Aorta (tissue), 5 donors: ENCODE measurements around the gene CNDP1. TPM values are rescaled to one million over a fixed set of nuclear protein-coding genes. Genes with fewer than 3 reads are reported as not detected.

Source experiments
- ATAC-seq: fragments of 200-7000 bp; cut with Tn5 transposase; one replicate; pipeline ENCODE4 v1.9.1; 2022; ENCODE audit warnings: moderate library complexity; ENCODE audit not compliant: low FRiP score
- DNase-seq, 2 donors: peaks; one replicate each; pipeline ENCODE4 v3.0.0-alpha.2; 2020
- H3K27ac ChIP-seq, 2 donors: one replicate each; pipeline ENCODE4 v1.5.1; 2013; ENCODE audit warnings: low read length in 2 of 2, mild to moderate bottlenecking in 2 of 2, moderate library complexity in 2 of 2, control low read depth in 1 of 2, inconsistent platforms in 1 of 2, low read depth in 1 of 2
- H3K27me3 ChIP-seq, 2 donors: one replicate each; pipeline ENCODE4 v1.6.1; 2013; ENCODE audit warnings: control low read depth in 1 of 2, low read length in 1 of 2, mild to moderate bottlenecking in 1 of 2, moderate library complexity in 1 of 2; ENCODE audit not compliant: insufficient read depth in 2 of 2, control insufficient read depth in 1 of 2
- H3K36me3 ChIP-seq, 2 donors: one replicate each; pipeline ENCODE4 v1.6.1; 2013; ENCODE audit warnings: control low read depth in 1 of 2, low read length in 1 of 2, mild to moderate bottlenecking in 1 of 2; ENCODE audit not compliant: insufficient read depth in 2 of 2, control insufficient read depth in 1 of 2
- H3K4me1 ChIP-seq, 2 donors: one replicate each; pipeline ENCODE4 v1.6.1; 2013; ENCODE audit warnings: low read length in 2 of 2, control low read depth in 1 of 2, mild to moderate bottlenecking in 1 of 2, moderate library complexity in 1 of 2; ENCODE audit not compliant: insufficient read depth in 2 of 2, control insufficient read depth in 1 of 2
- H3K4me3 ChIP-seq, 2 donors: one replicate each; pipeline ENCODE4 v1.5.1; 2013; ENCODE audit warnings: low read length in 2 of 2, control low read depth in 1 of 2, mild to moderate bottlenecking in 1 of 2
- H3K9me3 ChIP-seq: one replicate; pipeline ENCODE4 v1.6.1; 2013; ENCODE audit warnings: mild to moderate bottlenecking, low read length; ENCODE audit not compliant: control insufficient read depth
- WGBS, 2 donors: extraction: QIAGEN DNeasy Blood & Tissue Kit; methylation state at CpG; one replicate each; pipeline ENCODE4 v1.1.7; 2013; 5-methylcytosine and 5-hydroxymethylcytosine counted together
- intact Hi-C, 2 donors: fragments of 100-400 bp; cut with DNase I; formaldehyde crosslinking; loops; one replicate each; pipeline versions ENCODE4 v1.14.2 to v1.15.0; 2022
- polyA plus RNA-seq, 2 donors: library from polyadenylated mRNA; stranded (reverse); fragments of 200-250 nt; gene quantifications; one replicate each; pipeline ENCODE4 v1.2.3, GENCODE V29; 2013
- total RNA-seq, 2 donors: library from RNA; stranded (reverse); fragmentation: NEBNext Ultra II Directional; extraction: Animal tissue kit (Norgen Biotek cat#: 25700); gene quantifications; one replicate each; pipeline ENCODE4 v1.2.1, GENCODE V29; 2021
- donor health status: healthy with polysubstance abuse.
- donor health status: Bipolar disorder and iron deficiency.
- donor health status: DM: no; HTN: no; CAD: no.
- donor health status: DM: no; HTN: no; CAD: no.
- donor health status: DM: yes; HTN: yes; CAD: no.

Gene CNDP1
- total and polyA plus RNA-seq, 4 donors: 0.49 to 5.4 TPM; not detected in 2

DNA sequence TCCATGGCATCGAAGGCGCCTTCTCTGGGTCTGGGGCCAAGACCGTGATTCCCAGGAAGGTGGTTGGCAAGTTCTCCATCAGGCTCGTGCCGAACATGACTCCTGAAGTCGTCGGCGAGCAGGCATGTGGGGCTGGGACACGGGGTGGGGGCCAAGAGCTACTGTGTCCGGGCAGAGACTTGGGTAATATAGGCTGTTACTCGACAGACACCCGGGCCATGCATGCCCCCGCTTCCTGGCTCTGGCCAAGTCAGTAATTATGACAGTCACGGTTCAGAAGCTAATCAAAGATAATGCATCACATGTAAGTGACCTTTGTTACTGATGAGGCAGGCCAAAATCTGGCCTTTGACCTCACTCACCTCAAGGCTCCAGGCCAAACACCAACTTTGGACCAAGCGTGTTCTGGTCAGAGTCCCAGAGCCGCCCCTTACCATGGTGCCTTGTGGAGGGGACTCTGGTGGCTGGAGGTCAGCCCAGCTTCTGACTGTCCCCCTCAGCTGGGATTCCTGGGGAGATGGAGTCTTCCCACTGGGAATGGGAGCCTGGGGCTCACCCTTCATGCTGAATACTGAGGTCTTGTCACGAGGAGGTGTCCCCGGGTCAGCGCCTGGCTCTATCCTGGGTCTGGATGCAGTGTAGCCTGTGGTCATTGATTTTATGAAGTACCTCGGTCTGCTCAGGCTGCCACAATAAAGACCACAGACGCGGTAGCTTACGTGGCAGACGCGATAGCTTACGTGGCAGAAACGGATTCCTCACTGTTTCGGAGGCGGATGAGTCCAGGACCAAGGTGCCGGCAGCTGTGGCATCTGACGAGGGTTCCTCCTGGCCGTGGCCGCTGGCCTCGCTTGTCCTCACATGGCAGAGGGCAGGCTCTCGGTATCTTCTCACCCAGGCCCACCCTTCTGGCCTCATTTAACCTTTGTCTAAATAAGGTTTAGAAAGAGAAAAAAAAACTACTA is 17.7 kb upstream of the CNDP1 start:
- Histone ChIP-seq H3K27ac (no peak overlapping the region), H3K27me3 (no peaks in the 10 kb centered on the region), H3K4me3 (no peak overlapping the region), H3K4me1 (no peaks in the 10 kb centered on the region), H3K36me3 (peaks cover 0 to 22% of the 10 kb centered on the region in 2 donors), H3K9me3 (no peaks in the 10 kb centered on the region)
- WGBS, 2 donors: 92% methylated on average over 35 of the region's 35 CpGs
- DNase-seq (no peak), ATAC-seq (no peak)
- intact Hi-C loops: no loop called here

DNA sequence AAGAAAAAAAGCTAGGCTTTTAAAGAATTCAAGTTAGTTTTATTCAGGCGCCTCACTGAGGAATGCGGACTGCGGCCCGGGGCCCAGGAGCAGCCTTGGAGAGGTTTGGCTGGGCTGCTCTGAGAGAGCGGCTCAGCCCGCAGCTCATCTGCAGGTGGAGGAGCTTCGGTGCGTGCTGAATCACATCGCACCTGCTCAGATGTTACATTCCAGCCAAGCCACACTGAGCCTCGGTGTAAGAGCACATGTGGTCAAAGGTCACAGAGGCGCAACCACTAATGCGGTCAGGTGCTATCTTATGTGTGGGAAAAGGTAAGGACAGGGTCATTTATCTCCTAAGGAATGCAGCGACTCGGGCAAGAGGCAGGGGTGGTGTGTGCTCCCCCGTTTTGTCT is 17.1 kb upstream of the CNDP1 start:
- no peak overlapping the region for H3K4me3 ChIP-seq
- no peaks in the 10 kb centered on the region for H3K4me1 ChIP-seq
- intact Hi-C loops: no loop called here
- H3K36me3 ChIP-seq: peaks cover 0 to 19% of the 10 kb centered on the region in 2 donors
- DNase-seq (no peak), ATAC-seq (no peak)
- 80 to 83% methylated on average over 15 of the region's 15 CpGs for WGBS, 2 donors
- H3K9me3 ChIP-seq: no peaks in the 10 kb centered on the region
- no peak overlapping the region for H3K27ac ChIP-seq
- H3K27me3 ChIP-seq: no peaks in the 10 kb centered on the region

DNA sequence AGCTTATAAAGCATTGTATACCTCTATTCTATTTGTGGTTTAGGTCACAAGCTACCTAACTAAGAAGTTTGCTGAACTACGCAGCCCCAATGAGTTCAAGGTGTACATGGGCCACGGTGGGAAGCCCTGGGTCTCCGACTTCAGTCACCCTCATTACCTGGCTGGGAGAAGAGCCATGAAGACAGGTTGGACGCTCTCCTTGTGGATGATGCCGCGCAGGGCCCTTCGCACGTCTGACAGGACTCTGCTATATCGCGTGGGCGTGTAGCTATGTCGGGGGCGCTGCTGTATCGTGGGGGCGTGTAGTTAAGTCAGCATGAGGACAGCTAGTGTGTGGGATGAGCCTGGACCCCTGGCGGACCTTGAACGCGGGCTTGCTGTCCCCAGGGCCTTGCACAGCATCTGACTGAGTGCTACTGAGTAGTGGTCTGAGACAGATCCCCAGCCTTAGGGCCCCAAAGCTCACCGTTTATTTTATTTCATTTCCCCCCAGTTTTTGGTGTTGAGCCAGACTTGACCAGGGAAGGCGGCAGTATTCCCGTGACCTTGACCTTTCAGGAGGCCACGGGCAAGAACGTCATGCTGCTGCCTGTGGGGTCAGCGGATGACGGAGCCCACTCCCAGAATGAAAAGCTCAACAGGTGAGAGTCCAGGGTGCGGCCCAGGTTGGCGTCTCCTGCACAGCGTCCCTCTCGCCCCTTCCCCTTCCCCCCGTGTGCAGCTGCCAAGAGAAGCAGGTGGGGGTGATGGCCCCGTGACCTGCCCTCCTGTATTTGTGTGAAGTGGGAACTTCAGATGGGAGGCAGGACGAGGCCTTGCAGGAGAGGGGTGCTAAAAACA is 15.6 kb upstream of the CNDP1 start:
- Histone ChIP-seq H3K27me3 (no peaks in the 10 kb centered on the region), H3K36me3 (peaks cover 0 to 13% of the 10 kb centered on the region in 2 donors), H3K27ac (no peak overlapping the region), H3K4me3 (no peak overlapping the region), H3K4me1 (no peaks in the 10 kb centered on the region), H3K9me3 (no peaks in the 10 kb centered on the region)
- ATAC-seq (no peak), DNase-seq (no peak)
- 84% methylated on average over 32 of the region's 32 CpGs for WGBS, 2 donors
- intact Hi-C loops: loop anchor here in 1 of 2 donors (1.0 kb wide), 1 partner anchor 23 kb away; no protein-coding TSS in a partner anchor

DNA sequence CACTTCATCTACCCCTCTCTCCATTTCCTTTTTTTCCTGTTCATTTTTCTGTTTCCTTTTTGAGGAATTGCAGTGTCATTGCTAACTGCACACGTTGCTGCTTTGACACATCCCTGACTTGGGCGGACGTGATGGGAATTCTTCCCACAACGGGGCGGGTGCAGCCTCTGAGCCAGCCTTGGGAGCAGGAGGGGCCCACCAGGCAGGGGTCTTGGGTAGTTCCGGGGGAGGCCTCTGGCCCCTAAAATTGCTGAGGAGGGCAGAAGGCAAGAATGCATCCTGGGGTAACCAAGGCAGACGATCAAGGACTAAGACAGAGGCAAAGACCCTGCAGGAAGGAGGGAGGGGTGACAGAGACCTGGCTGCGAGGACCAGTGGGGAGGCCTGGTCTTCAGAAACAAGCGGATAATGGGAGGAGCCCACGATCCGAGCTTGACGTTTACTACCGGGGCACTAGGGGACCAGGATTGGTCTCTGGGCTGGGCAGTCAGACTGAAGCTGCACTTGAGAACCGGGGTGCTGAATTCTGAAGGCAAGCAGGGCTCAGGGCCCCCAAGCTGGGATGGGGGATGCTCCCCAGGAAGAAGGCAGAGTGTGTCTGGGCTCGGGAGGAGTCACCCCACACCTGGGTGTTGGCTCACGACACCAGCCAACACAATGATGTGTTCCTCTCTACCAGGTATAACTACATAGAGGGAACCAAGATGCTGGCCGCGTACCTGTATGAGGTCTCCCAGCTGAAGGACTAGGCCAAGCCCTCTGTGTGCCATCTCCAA is 14.8 kb upstream of the CNDP1 start:
- H3K4me3 ChIP-seq: no peak overlapping the region
- intact Hi-C loops: loop anchor here in 1 of 2 donors (1.0 kb wide), 1 partner anchor 22 kb away; no protein-coding TSS in a partner anchor
- no peak for DNase-seq
- H3K4me1 ChIP-seq: no peaks in the 10 kb centered on the region
- H3K27me3 ChIP-seq: no peaks in the 10 kb centered on the region
- H3K36me3 ChIP-seq: peaks cover 0 to 13% of the 10 kb centered on the region in 2 donors
- no peaks in the 10 kb centered on the region for H3K9me3 ChIP-seq
- ATAC-seq: no peak
- no peak overlapping the region for H3K27ac ChIP-seq
- WGBS, 2 donors: 90 to 92% methylated on average over 18 of the region's 18 CpGs

DNA sequence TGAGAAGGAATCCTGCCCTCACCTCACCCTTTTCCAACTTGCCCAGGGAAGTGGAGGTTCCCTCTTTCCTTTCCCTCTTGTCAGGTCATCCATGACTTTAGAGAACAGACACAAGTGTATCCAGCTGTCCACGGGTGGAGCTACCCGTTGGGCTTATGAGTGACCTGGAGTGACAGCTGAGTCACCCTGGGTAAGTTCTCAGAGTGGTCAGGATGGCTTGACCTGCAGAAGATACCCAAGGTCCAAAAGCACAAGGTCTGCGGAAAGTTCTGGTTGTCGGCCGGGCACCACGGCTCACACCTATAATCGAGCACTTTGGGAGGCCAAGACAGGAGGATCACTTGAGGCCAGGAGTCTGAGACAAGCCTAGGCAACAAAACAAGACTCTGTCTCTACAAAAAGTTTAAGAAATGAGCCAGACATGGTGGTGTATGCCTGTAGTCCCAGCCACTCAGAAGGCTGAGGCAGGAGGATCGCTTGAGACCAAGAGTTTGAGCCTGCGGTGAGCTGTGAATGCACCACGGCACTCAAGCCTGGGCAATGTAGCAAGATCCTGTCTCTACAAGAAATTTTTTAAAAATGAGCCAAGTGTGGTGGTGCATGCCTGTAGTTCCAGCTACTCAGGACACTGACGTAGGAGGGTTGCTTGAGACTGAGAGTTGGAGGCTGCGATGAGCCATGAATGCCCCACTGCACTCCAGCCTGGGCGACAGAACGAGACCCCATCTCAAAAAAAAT is 14.0 kb upstream of the CNDP1 start:
- DNase-seq: no peak
- Histone ChIP-seq H3K36me3 (peaks cover 0 to 13% of the 10 kb centered on the region in 2 donors), H3K4me1 (no peaks in the 10 kb centered on the region), H3K4me3 (no peak overlapping the region), H3K27me3 (no peaks in the 10 kb centered on the region), H3K27ac (no peak overlapping the region), H3K9me3 (no peaks in the 10 kb centered on the region)
- intact Hi-C loops: no loop called here
- no peak for ATAC-seq
- WGBS, 2 donors: 90 to 91% methylated on average over 14 of the region's 14 CpGs

DNA sequence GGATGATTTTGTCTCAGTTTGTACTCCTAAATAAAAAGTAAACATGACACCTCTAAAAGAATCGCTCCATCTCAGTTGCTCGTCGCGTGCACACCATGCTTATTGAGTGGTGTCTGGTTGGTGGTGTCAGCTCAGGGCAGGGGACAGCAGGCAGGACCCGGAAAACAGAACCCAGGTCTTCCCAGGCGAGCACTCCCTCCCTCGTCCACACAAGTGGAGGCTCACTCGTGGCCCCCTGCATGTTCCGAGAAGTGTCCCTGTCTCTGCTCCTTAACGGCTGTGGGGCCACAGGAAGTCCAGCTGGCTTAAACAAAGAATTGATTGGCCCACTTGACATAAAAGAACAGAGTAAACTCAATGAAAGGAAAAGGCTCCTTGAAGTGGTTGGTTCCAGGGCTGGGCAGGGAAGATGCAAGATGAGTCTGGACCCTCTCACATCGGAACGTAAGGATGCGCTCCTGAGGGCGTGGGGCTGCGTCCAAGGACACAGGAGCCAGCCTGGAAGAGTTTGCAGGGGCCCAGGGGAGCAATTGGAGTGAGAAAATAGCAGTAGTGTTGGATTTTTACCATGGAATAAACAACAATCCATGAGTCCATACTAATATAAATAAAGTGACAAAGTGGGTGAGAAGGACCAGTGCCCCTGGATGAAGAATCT is 13.1 kb upstream of the CNDP1 start:
- Histone ChIP-seq H3K27ac (no peak overlapping the region), H3K27me3 (no peaks in the 10 kb centered on the region), H3K36me3 (peaks cover 0 to 8% of the 10 kb centered on the region in 2 donors), H3K4me3 (no peak overlapping the region), H3K9me3 (peaks cover 3% of the 10 kb centered on the region), H3K4me1 (no peaks in the 10 kb centered on the region)
- ATAC-seq (no peak), DNase-seq (no peak)
- intact Hi-C loops: no loop called here
- WGBS, 2 donors: 96% methylated on average over 15 of the region's 15 CpGs

DNA sequence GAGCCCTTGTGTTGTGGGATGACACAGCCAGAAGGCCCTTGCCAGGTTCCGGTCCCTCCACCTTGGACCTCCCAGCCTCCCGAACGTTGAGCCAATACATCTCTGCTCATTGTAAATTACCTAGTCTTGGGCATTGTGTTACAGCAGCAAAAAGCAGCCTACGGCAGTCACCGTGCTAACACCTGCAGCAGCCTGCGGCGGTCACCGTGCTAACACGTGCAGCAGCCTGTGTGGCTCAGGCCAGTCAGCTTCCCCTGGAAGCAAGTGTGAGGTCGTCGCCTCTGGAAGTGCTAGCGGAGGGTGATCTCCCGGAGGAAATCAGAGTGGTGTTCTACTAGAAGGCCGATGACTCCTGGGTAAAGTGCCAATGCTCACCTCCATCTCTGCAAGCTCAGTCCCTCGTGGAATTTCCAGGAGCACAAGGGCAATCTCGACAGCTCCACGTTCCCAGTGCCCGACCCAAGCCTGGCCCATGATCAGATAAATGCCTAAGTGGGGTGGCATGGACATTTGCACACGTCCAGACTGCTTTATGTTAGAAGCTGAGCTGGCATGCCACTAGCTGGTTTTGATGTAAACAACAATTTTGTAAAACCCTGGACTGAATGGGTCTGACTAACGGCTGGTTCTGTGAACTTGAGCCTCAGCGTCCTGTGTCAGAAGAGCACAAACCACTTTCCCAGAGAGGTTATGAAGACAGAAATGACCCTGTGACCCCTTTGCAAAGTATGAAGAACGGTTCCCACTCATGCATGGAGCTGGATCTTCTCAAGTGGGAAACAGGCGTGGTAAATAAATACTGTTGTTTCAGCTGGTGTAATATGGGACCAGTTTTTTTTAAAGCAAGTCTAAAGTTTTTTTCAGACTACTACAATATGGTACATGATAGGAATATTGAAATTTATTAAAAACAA is 11.4 kb upstream of the CNDP1 start:
- ATAC-seq (no peak), DNase-seq (no peak)
- peaks cover 5% of the 10 kb centered on the region for H3K9me3 ChIP-seq

More for the DNA sequence above, 11.4 kb upstream of the CNDP1 start:
- Histone ChIP-seq H3K36me3 (peaks cover 0 to 5% of the 10 kb centered on the region in 2 donors), H3K4me1 (no peaks in the 10 kb centered on the region), H3K27ac (no peak overlapping the region), H3K27me3 (no peaks in the 10 kb centered on the region), H3K4me3 (no peak overlapping the region)
- 78 to 80% methylated on average over 23 of the region's 23 CpGs for WGBS, 2 donors
- intact Hi-C loops: no loop called here
